HepG2 (cell line): ENCODE data around the gene BTG1. TPM values are rescaled to one million over a fixed set of nuclear protein-coding genes. Genes with fewer than 3 reads are reported as not detected.
A peak's percentile ranks its signal among the peaks of the same experiment; 100 is the strongest.

Experiments
- ARID4A ChIP-seq: sonication (generic); formaldehyde crosslinking; IDR thresholded peaks from 2 replicates; pipeline ENCODE4 v1.5.0; 2020; ENCODE audit warnings: mild to moderate bottlenecking, missing genetic modification reagents, borderline replicate concordance
- BCL6 ChIP-seq: IDR thresholded peaks from 2 replicates; pipeline ENCODE4 v1.6.1; 2016; ENCODE audit warnings: missing genetic modification reagents, missing compliant biosample characterization
- BRCA1 ChIP-seq: sonication (generic); formaldehyde crosslinking; IDR thresholded peaks from 2 replicates; pipeline ENCODE4 v1.4.0; 2020; ENCODE audit warnings: missing genetic modification reagents
- ESRRA ChIP-seq: sonication (generic); formaldehyde crosslinking; IDR thresholded peaks from 2 replicates; pipeline ENCODE4 v1.5.1; 2020; ENCODE audit warnings: mild to moderate bottlenecking, low read depth, missing genetic modification reagents
- HMG20A ChIP-seq: IDR thresholded peaks from 2 replicates; pipeline ENCODE4 v1.6.1; 2016; ENCODE audit warnings: borderline replicate concordance
- JARID2 ChIP-seq: sonication (generic); formaldehyde crosslinking; IDR thresholded peaks from 2 replicates; pipeline ENCODE4 v1.8.1; 2023; ENCODE audit warnings: missing genetic modification reagents, inconsistent platforms; ENCODE audit not compliant: insufficient replicate concordance
- ONECUT2 ChIP-seq: sonication (generic); formaldehyde crosslinking; IDR thresholded peaks from 2 replicates; pipeline ENCODE4 v1.4.0; 2020; ENCODE audit warnings: missing genetic modification reagents
- POLR2AphosphoS2 ChIP-seq: IDR thresholded peaks from 2 replicates; pipeline ENCODE4 v1.6.1; 2011; ENCODE audit warnings: low read depth, low read length, improper control_type of control experiment
- RARA ChIP-seq: IDR thresholded peaks from 2 replicates; pipeline ENCODE4 v1.6.1; 2016; ENCODE audit warnings: missing genetic modification reagents, missing compliant biosample characterization
- ZFY ChIP-seq: sonication (generic); formaldehyde crosslinking; IDR thresholded peaks from 2 replicates; pipeline ENCODE4 v1.4.0; 2020; ENCODE audit warnings: missing genetic modification reagents
- ZNF30 ChIP-seq: sonication (generic); formaldehyde crosslinking; IDR thresholded peaks from 2 replicates; pipeline ENCODE4 v1.5.0; 2020; ENCODE audit warnings: mild to moderate bottlenecking, missing genetic modification reagents
- ZNF609 ChIP-seq: sonication (generic); formaldehyde crosslinking; IDR thresholded peaks from 2 replicates; pipeline ENCODE4 v1.4.0; 2020; ENCODE audit warnings: mild to moderate bottlenecking, missing genetic modification reagents, borderline replicate concordance
- ZNF800 ChIP-seq: sonication (generic); formaldehyde crosslinking; IDR thresholded peaks from 2 replicates; pipeline ENCODE4 v1.4.0; 2020; ENCODE audit warnings: missing genetic modification reagents
- polyA plus RNA-seq, 8 experiments: library from polyadenylated mRNA; depleted of rRNA in 3 of 8; stranded (reverse) in 7 of 8; unstranded in 1 of 8; fragments of >200 nt; fragmentation: Illumina TruSeq in 4 of 8; extraction: Trizol in 4 of 8; gene quantifications; 2 replicates each; pipeline versions ENCODE4 v1.2.1 to v1.2.3, GENCODE V29; 2011 to 2016; ENCODE audit warnings: low read depth in 4 of 8, missing spikeins in 1 of 8, mixed read lengths in 1 of 8; ENCODE audit not compliant: insufficient read depth in 1 of 8
- total RNA-seq, 5 experiments: library from RNA; depleted of rRNA; stranded (reverse); fragments of >200 nt; fragmentation: Illumina TruSeq; extraction: Trizol; gene quantifications; 2 replicates each; pipeline ENCODE4 v1.2.3, GENCODE V29; 2016; ENCODE audit warnings: low read depth in 1 of 5
- TF ChIP-seq, protein P1 (sequence below): sonication (generic); formaldehyde crosslinking; IDR thresholded peaks from 2 replicates; pipeline ENCODE4 v1.5.1; 2020; ENCODE audit warnings: missing genetic modification reagents, mild to moderate bottlenecking, borderline replicate concordance

The BTG1 gene
- total and polyA plus RNA-seq, 2 of the 13 experiments (the other 11 are each of a cell fraction or from before 2014, with no cell fraction given): 7.5 to 16.7 TPM

GRCh38 chr12:92118826-92119536 is 26.7 kb downstream of the BTG1 start (continued):
- TF ChIP-seq HMG20A (CRISPR knock-in tag) (0 out of 2 replicates have a peak, but pooled peaks have one; percentile 36), JARID2 (no peak), ZFY (CRISPR knock-in tag) (no peak), ESRRA (CRISPR knock-in tag) (no peak), ONECUT2 (CRISPR knock-in tag) (no peak), BRCA1 (no peak), BCL6 (CRISPR knock-in tag) (no peak), ARID4A (CRISPR knock-in tag) (no peak), RARA (CRISPR knock-in tag) (no peak), ZNF30 (CRISPR knock-in tag) (no peak), ZNF609 (CRISPR knock-in tag) (no peak), POLR2AphosphoS2 (no peak), ZNF800 (CRISPR knock-in tag) (no peak)
- TF ChIP-seq, protein P1, sequence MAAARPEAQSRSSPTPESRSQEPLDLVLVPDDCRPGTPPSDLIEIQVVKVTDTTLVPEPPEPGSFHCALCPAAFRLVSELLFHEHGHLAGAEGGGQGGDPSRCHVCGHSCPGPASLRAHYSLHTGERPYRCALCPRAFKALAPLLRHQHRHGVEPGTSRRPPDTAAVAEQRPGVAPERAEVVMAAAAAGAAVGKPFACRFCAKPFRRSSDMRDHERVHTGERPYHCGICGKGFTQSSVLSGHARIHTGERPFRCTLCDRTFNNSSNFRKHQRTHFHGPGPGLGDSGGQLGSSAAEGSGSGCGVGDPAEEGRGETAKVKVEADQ (CRISPR knock-in tag): no peak
